Psoas muscle (tissue), 8 donors: ENCODE results near the gene NAT8. TPM values are rescaled to one million over a fixed set of nuclear protein-coding genes. Genes with fewer than 3 reads are reported as not detected.
"Not testable (repeated sequence)": the region's sequence is repeated elsewhere in the genome, so short reads cannot be mapped to it uniquely, and the experiment has no call there.

ENCODE experiments used
- ATAC-seq, 4 donors: fragments of 200-7000 bp; cut with Tn5 transposase; one replicate each; pipeline ENCODE4 v1.9.1; 2020; ENCODE audit warnings: moderate library complexity in 3 of 4, mild to moderate bottlenecking in 2 of 4
- DNase-seq, 2 donors: peaks; one replicate each; pipeline ENCODE4 v3.0.0-alpha.2; 2020
- H3K27ac ChIP-seq: fragments of 200-600 bp; one replicate; pipeline ENCODE4 v1.8.0; 2022
- H3K27me3 ChIP-seq, 3 donors: fragments of 200-600 bp in 1 of 3; one replicate each; pipeline versions ENCODE4 v1.6.1 to v1.8.0; 2013 to 2022; ENCODE audit warnings: low read length in 2 of 3, mild to moderate bottlenecking in 2 of 3, moderate library complexity in 1 of 3; ENCODE audit not compliant: insufficient read depth in 3 of 3
- H3K36me3 ChIP-seq, 2 donors: fragments of 200-600 bp in 1 of 2; one replicate each; pipeline versions ENCODE4 v1.6.1 to v1.8.0; 2013 to 2022; ENCODE audit warnings: low read depth in 1 of 2, mild to moderate bottlenecking in 1 of 2, moderate library complexity in 1 of 2; ENCODE audit not compliant: insufficient read depth in 1 of 2
- H3K4me1 ChIP-seq: fragments of 200-600 bp; one replicate; pipeline ENCODE4 v1.8.0; 2022
- H3K4me3 ChIP-seq: fragments of 200-600 bp; one replicate; pipeline ENCODE4 v1.8.0; 2022; ENCODE audit warnings: mild to moderate bottlenecking
- H3K9me3 ChIP-seq: fragments of 200-600 bp; one replicate; pipeline ENCODE4 v1.8.0; 2022
- CTCF ChIP-seq: fragments of 200-600 bp; IDR thresholded peaks from one replicate; pipeline ENCODE4 v1.8.0; 2022; ENCODE audit warnings: antibody characterized with exemption
- WGBS, 3 donors: extraction: QIAGEN DNeasy Blood & Tissue Kit; methylation state at CpG; one replicate each; pipeline versions ENCODE4 v1.1.6 to v1.1.7; 2013; 5-methylcytosine and 5-hydroxymethylcytosine counted together
- intact Hi-C, 2 donors: fragments of 100-400 bp; cut with DNase I; formaldehyde crosslinking; loops; one replicate each; pipeline versions ENCODE4 v1.11.0 to v1.14.2; 2022
- polyA plus RNA-seq, 3 donors: library from polyadenylated mRNA; stranded (reverse); fragments of 200-250 nt; gene quantifications; one replicate each; pipeline ENCODE4 v1.2.3, GENCODE V29; 2013
- total RNA-seq, 4 donors: library from RNA; stranded (reverse); fragmentation: NEBNext Ultra II Directional in 2 of 4; extraction: Animal tissue kit (Norgen Biotek cat#: 25700) in 2 of 4; gene quantifications; one replicate each; pipeline versions ENCODE4 v1.2.1 to v1.2.4, GENCODE V29; 2021 to 2023
- donor health status: healthy with polysubstance abuse.
- donor health status: DM: no; HTN: no; CAD: no; lungs with moderate emphysema.
- donor health status: Bipolar disorder and iron deficiency.
- donor health status: healthy.
- donor health status: DM: yes; HTN: yes; CAD: no.
- donor health status: DM: no; HTN: no; CAD: no.
- donor health status: DM: no; HTN: no; CAD: no.
- donor health status: DM: yes; HTN: yes; CAD: no.

Gene NAT8
- total and polyA plus RNA-seq, 7 donors, result not detected

- Histone ChIP-seq H3K36me3 (no peaks in the 10 kb centered on the region), H3K4me3 (no peak overlapping the region), H3K27ac (no peak overlapping the region), H3K27me3 (peaks cover 0 to 5% (median 0%) of the 10 kb centered on the region in 3 donors), H3K4me1 (no peaks in the 10 kb centered on the region), H3K9me3 (no peaks in the 10 kb centered on the region)
- DNase-seq (no peak), ATAC-seq (no peak)
- no peak for TF ChIP-seq CTCF
- intact Hi-C loops, result no loop called here
- 66 to 76% (median 72%) methylated on average over 2 of the region's 2 CpGs for WGBS, 3 donors
Measured at GRCh38 chr2:73654175-73654574, 12.0 kb upstream of the NAT8 start.

- no peak for ATAC-seq
- Histone ChIP-seq H3K4me3 (no peak overlapping the region), H3K27ac (no peak overlapping the region), H3K9me3 (no peaks in the 10 kb centered on the region), H3K36me3 (no peaks in the 10 kb centered on the region), H3K27me3 (no peaks in the 10 kb centered on the region), H3K4me1 (no peaks in the 10 kb centered on the region)
- TF ChIP-seq CTCF, result no peak
- DNase-seq, result no peak
- intact Hi-C loops, result no loop called here
- WGBS, 3 donors, result 84 to 91% (median 88%) methylated on average over 3 of the region's 3 CpGs
Measured at GRCh38 chr2:73652348-73652747, 10.1 kb upstream of the NAT8 start.

- H3K27me3 ChIP-seq, result no peaks in the 10 kb centered on the region
- H3K9me3 ChIP-seq, result no peaks in the 10 kb centered on the region
- no peak for TF ChIP-seq CTCF
- H3K4me3 ChIP-seq, result no peak overlapping the region
- no peaks in the 10 kb centered on the region for H3K4me1 ChIP-seq
- H3K36me3 ChIP-seq, result no peaks in the 10 kb centered on the region
- H3K27ac ChIP-seq, result no peak overlapping the region
- DNase-seq (no peak), ATAC-seq (no peak)
- 49 to 62% (median 52%) methylated on average over 6 of the region's 6 CpGs for WGBS, 3 donors
- intact Hi-C loops, result no loop called here
Measured at GRCh38 chr2:73651591-73652230, 9.5 kb upstream of the NAT8 start.

GRCh38 chr2:73647690-73648089 lies 5.5 kb upstream of the NAT8 start:
- H3K4me1 ChIP-seq, H3K27me3 ChIP-seq, ATAC-seq, H3K4me3 ChIP-seq, intact Hi-C loops, H3K9me3 ChIP-seq, H3K36me3 ChIP-seq, H3K27ac ChIP-seq, DNase-seq: not testable (repeated sequence)
- 86 to 88% (median 86%) methylated on average over 10 of the region's 10 CpGs for WGBS, 3 donors

- intact Hi-C loops, result no loop called here
- no peak overlapping the region for H3K4me3 ChIP-seq
- 85 to 91% (median 87%) methylated on average over 3 of the region's 3 CpGs for WGBS, 3 donors
- ATAC-seq (no peak), DNase-seq (no peak)
- no peaks in the 10 kb centered on the region for H3K9me3 ChIP-seq
- no peaks in the 10 kb centered on the region for H3K36me3 ChIP-seq
- H3K27me3 ChIP-seq, result no peaks in the 10 kb centered on the region
- no peaks in the 10 kb centered on the region for H3K4me1 ChIP-seq
- TF ChIP-seq CTCF, result no peak
- H3K27ac ChIP-seq, result no peak overlapping the region
Measured at GRCh38 chr2:73641767-73642062, 507 bp downstream of the NAT8 start.
